Endothelial cell of umbilical vein (primary cell): Measurements from ENCODE around the gene PRICKLE3. TPM values are rescaled to one million over a fixed set of nuclear protein-coding genes. Genes with fewer than 3 reads are reported as not detected.

Experiments
- BruUV-seq: library from RNA; stranded (reverse); fragments of 400-500 nt; replicated peaks from 2 replicates; lab custom pipeline; 2021; lab: Mats Ljungman, UMichigan
- CTCF ChIA-PET: fragments of 300-600, 350-600 bp; sonication (Branson Sonifier 250); formaldehyde crosslinking; loops from one replicate; lab custom pipeline; 2021; ENCODE audit warnings: antibody characterized with exemption, inconsistent platforms; lab: Charles Lee
- POLR2A ChIA-PET: fragments of 300-600, 350-600 bp; sonication (Branson Sonifier 250); formaldehyde crosslinking; loops from one replicate; lab custom pipeline; 2021; ENCODE audit warnings: antibody characterized with exemption, inconsistent platforms; lab: Charles Lee
- DNase-seq: peaks from one replicate; pipeline ENCODE4 v3.0.0-alpha.2; 2011; ENCODE audit warnings: low read depth, low spot score
- FAIRE-seq: peaks from 2 replicates; lab custom pipeline; 2011; peaks lifted over from hg19 to GRCh38; lab: Jason Lieb, UNC
- H2AFZ ChIP-seq: 2 replicates; pipeline ENCODE4 v1.6.0; 2012; ENCODE audit warnings: low read depth, low read length, control low read depth, inconsistent platforms
- H3K27ac ChIP-seq: 2 replicates; pipeline ENCODE4 v1.5.1; 2011; ENCODE audit warnings: low read depth, mild to moderate bottlenecking, control low read depth, low read length, moderate library complexity; ENCODE audit not compliant: insufficient read depth
- H3K27me3 ChIP-seq, 2 experiments: 2 replicates each; pipeline versions ENCODE4 v1.6.0 to v1.6.1; 2011; ENCODE audit warnings: low read length in 2 of 2, mixed read lengths in 1 of 2; ENCODE audit not compliant: control insufficient read depth in 2 of 2, insufficient read depth in 2 of 2
- H3K36me3 ChIP-seq, 2 experiments: 2 replicates in 1 of 2; 3 replicates in 1 of 2; pipeline ENCODE4 v1.5.1; 2011; ENCODE audit warnings: low read length in 2 of 2, mild to moderate bottlenecking in 1 of 2, moderate library complexity in 1 of 2; ENCODE audit not compliant: control insufficient read depth in 2 of 2, insufficient read depth in 2 of 2; ENCODE audit errors: extremely low read depth in 1 of 2
- H3K4me1 ChIP-seq: 3 replicates; pipeline ENCODE4 v1.5.1; 2011; ENCODE audit warnings: mild to moderate bottlenecking, low read length; ENCODE audit not compliant: control insufficient read depth, insufficient read depth; ENCODE audit errors: extremely low read depth
- H3K4me2 ChIP-seq: 2 replicates; pipeline ENCODE4 v1.6.1; 2011; ENCODE audit warnings: low read length, control low read depth, mixed read lengths; ENCODE audit not compliant: insufficient read depth
- H3K4me3 ChIP-seq, 3 experiments: fragments of 200-600 bp in 1 of 3; sonication (generic), shearing (Covaris generic) in 1 of 3; replicated peaks in 1 of 3; 2 replicates each; pipeline ENCODE4 v1.5.1; 2011 to 2016; ENCODE audit warnings: control low read depth in 3 of 3, low read length in 3 of 3, mild to moderate bottlenecking in 2 of 3, inconsistent platforms in 1 of 3, low read depth in 1 of 3, moderate library complexity in 1 of 3; ENCODE audit not compliant: insufficient read depth in 1 of 3
- H3K79me2 ChIP-seq: 2 replicates; pipeline ENCODE4 v1.6.0; 2012; ENCODE audit warnings: low read length, inconsistent platforms; ENCODE audit not compliant: control insufficient read depth, insufficient read depth
- H3K9ac ChIP-seq: replicated peaks from 2 replicates; pipeline ENCODE3; 2011; ENCODE audit warnings: low read length, control low read depth; ENCODE audit not compliant: insufficient read depth; ENCODE audit errors: extremely low read depth
- H3K9me1 ChIP-seq: replicated peaks from 3 replicates; pipeline ENCODE4 v1.6.0; 2011; ENCODE audit warnings: mild to moderate bottlenecking, low read length; ENCODE audit not compliant: control insufficient read depth, insufficient read depth; ENCODE audit errors: extremely low read depth
- H3K9me3 ChIP-seq: replicated peaks from 2 replicates; pipeline ENCODE4 v1.5.1; 2012; ENCODE audit warnings: low read length, inconsistent platforms; ENCODE audit not compliant: control insufficient read depth, insufficient read depth
- H4K20me1 ChIP-seq: replicated peaks from 2 replicates; pipeline ENCODE3; 2011; ENCODE audit warnings: mild to moderate bottlenecking, low read length; ENCODE audit not compliant: control insufficient read depth, insufficient read depth; ENCODE audit errors: extremely low read depth
- MAX ChIP-seq: IDR thresholded peaks from 2 replicates; pipeline ENCODE4 v1.6.1; 2011; ENCODE audit not compliant: insufficient read depth, insufficient read length
- MYC ChIP-seq: IDR thresholded peaks from one replicate; pipeline ENCODE4 v1.6.1; 2011; ENCODE audit warnings: mild to moderate bottlenecking, low read depth, low read length
- POLR2A ChIP-seq: IDR thresholded peaks from 2 replicates; pipeline ENCODE4 v1.6.1; 2012; ENCODE audit warnings: low read depth, mild to moderate bottlenecking, control low read depth, low read length
- dilution Hi-C: fragments of 300-500 bp; cut with MboI; formaldehyde crosslinking; loops from one replicate; pipeline ENCODE4 v1.15.0; 2019; ENCODE audit warnings: low sequenced_read_pairs; ENCODE audit not compliant: extremely low pct_ligation_motif_present
- intact Hi-C: fragments of 100-400 bp; cut with micrococcal nuclease; formaldehyde crosslinking; loops from one replicate; pipeline ENCODE4 v1.10.0; 2022
- polyA plus RNA-seq, 4 experiments: library from polyadenylated mRNA; depleted of rRNA in 3 of 4; stranded (reverse) in 3 of 4; unstranded in 1 of 4; fragments of >200 nt; gene quantifications; 2 replicates each; pipeline versions ENCODE4 v1.2.1 to v1.2.3, GENCODE V29; 2011 to 2012; ENCODE audit warnings: missing spikeins in 1 of 4
- total RNA-seq: library from RNA; stranded (reverse); gene quantifications from 2 replicates; pipeline ENCODE4 v1.2.3, GENCODE V29; 2021

The PRICKLE3 gene
- total and polyA plus RNA-seq, 2 donors (not counting 3 experiments of a cell fraction or from before 2014, with no cell fraction given), result 6.8 to 15.0 TPM

- Histone ChIP-seq H3K36me3 (no peaks in the 10 kb centered on the region), H4K20me1 (no peaks in the 10 kb centered on the region), H3K9me3 (no peaks in the 10 kb centered on the region), H3K27me3 (no peaks in the 10 kb centered on the region), H3K9me1 (no peaks in the 10 kb centered on the region), H3K27ac (no peak overlapping the region), H3K4me2 (no peak overlapping the region), H3K79me2 (no peaks in the 10 kb centered on the region), H2AFZ (no peak overlapping the region), H3K4me3 (no peak overlapping the region), H3K4me1 (peaks cover 14% of the 10 kb centered on the region), H3K9ac (no peak overlapping the region)
- POLR2A ChIA-PET, result no interaction called here
- dilution Hi-C loops, result no loop called here
- no TSS peak for BruUV-seq
- CTCF ChIA-PET, result no interaction called here
- no peak for DNase-seq
- intact Hi-C loops, result no loop called here
- FAIRE-seq, result no peak
- TF ChIP-seq MAX, result no peak
Measured at GRCh38 chrX:49188468-49189076, 2.4 kb upstream of the PRICKLE3 start.

GRCh38 chrX:49187526-49187925 is 1.4 kb upstream of the PRICKLE3 start:
- ChIA-PET CTCF (no interaction called here), POLR2A (no interaction called here)
- intact Hi-C loops, result no loop called here
- Histone ChIP-seq H3K9ac (no peak overlapping the region), H2AFZ (no peak overlapping the region), H3K36me3 (no peaks in the 10 kb centered on the region), H3K9me1 (no peaks in the 10 kb centered on the region), H3K79me2 (no peaks in the 10 kb centered on the region), H3K4me2 (no peak overlapping the region), H3K27ac (no peak overlapping the region), H3K27me3 (no peaks in the 10 kb centered on the region), H3K4me1 (peaks cover 14% of the 10 kb centered on the region), H3K4me3 (no peak overlapping the region), H4K20me1 (no peaks in the 10 kb centered on the region), H3K9me3 (no peaks in the 10 kb centered on the region)
- BruUV-seq, result no TSS peak
- no peak for TF ChIP-seq POLR2A
- TF ChIP-seq MAX, result no peak
- TF ChIP-seq MYC, result no peak
- FAIRE-seq (no peak), DNase-seq (no peak)
- dilution Hi-C loops, result no loop called here
